Gastrocnemius medialis (tissue), 4 donors: Measurements from ENCODE around the gene PRDM7. TPM values are rescaled to one million over a fixed set of nuclear protein-coding genes. Genes with fewer than 3 reads are reported as not detected.

Experiments
- ATAC-seq, 2 donors: fragments of 150-250 bp; one replicate each; pipeline ENCODE4 v1.9.1; 2016
- DNase-seq, 2 donors: peaks; one replicate each; pipeline ENCODE4 v3.0.0-alpha.2; 2019
- H3K27ac ChIP-seq, 4 donors: fragments of 200-600 bp; sonication (generic); 1 replicate in 1 of 4; 2 replicates in 3 of 4; pipeline ENCODE4 v1.5.1; 2016 to 2018; ENCODE audit warnings: mild to moderate bottlenecking in 2 of 4, moderate library complexity in 1 of 4
- H3K27me3 ChIP-seq, 3 donors: fragments of 200-600 bp; sonication (generic) in 2 of 3; 1 replicate in 1 of 3; 2 replicates in 2 of 3; pipeline versions ENCODE4 v1.5.1 to v1.6.0; 2016 to 2019; ENCODE audit warnings: mild to moderate bottlenecking in 1 of 3, moderate library complexity in 1 of 3
- H3K36me3 ChIP-seq, 2 donors: fragments of 200-600 bp; sonication (generic) in 1 of 2; one replicate each; pipeline ENCODE4 v1.5.1; 2017 to 2018
- H3K4me1 ChIP-seq, 2 donors: fragments of 200-600 bp; sonication (generic) in 1 of 2; one replicate each; pipeline ENCODE4 v1.5.1; 2016 to 2017; ENCODE audit warnings: mild to moderate bottlenecking in 2 of 2
- H3K4me3 ChIP-seq, 4 donors: fragments of 200-600 bp; sonication (generic) in 3 of 4; 1 replicate in 1 of 4; 2 replicates in 3 of 4; pipeline ENCODE4 v1.5.1; 2016 to 2019; ENCODE audit warnings: mild to moderate bottlenecking in 2 of 4
- H3K9me3 ChIP-seq, 3 donors: fragments of 200-600 bp; sonication (generic) in 2 of 3; 1 replicate in 1 of 3; 2 replicates in 2 of 3; pipeline ENCODE4 v1.5.1; 2016 to 2019
- POLR2A ChIP-seq, 2 donors: fragments of 450-650 bp; IDR thresholded peaks; one replicate each; pipeline ENCODE4 v1.6.1; 2017; ENCODE audit warnings: antibody characterized with exemption in 2 of 2, mild to moderate bottlenecking in 2 of 2, moderate library complexity in 2 of 2
- in situ Hi-C, 4 donors: fragments of 200-750 bp; cut with MboI; loops; one replicate each; pipeline versions ENCODE4 v1.15.0 to v1.8.0; 2017; ENCODE audit warnings: low sequenced_read_pairs in 4 of 4
- intact Hi-C: fragments of 100-400 bp; cut with DNase I; formaldehyde crosslinking; loops from one replicate; pipeline ENCODE4 v1.15.1; 2023; ENCODE audit warnings: low total_unique reads
- total RNA-seq, 4 donors: library from RNA; depleted of rRNA; stranded (reverse); fragments of >200 nt; gene quantifications; one replicate each; pipeline versions ENCODE4 v1.1.0 to v1.2.3, GENCODE V29; 2016
- TF ChIP-seq, protein P1 (sequence below), 5 experiments: fragments of 450-650 bp in 3 of 5; fragments of 200-600 bp in 2 of 5; sonication (generic) in 2 of 5; IDR thresholded peaks in 4 of 5; conservative IDR thresholded peaks in 1 of 5; 1 replicate in 4 of 5; 2 replicates in 1 of 5; pipeline ENCODE4 v1.5.1; 2016 to 2019; ENCODE audit warnings: antibody characterized with exemption in 5 of 5, mild to moderate bottlenecking in 3 of 5, moderate library complexity in 3 of 5

Gene PRDM7
- total RNA-seq, 4 donors from 2014 or later: not detected

GRCh38 chr16:90048347-90048722 is 28.8 kb downstream of the PRDM7 start:
- Histone ChIP-seq H3K4me3 (no peak overlapping the region), H3K27ac (no peak overlapping the region), H3K36me3 (no peaks in the 10 kb centered on the region), H3K27me3 (peaks cover 0 to 10% (median 8%) of the 10 kb centered on the region in 3 donors), H3K9me3 (no peaks in the 10 kb centered on the region), H3K4me1 (peaks cover 7 to 11% of the 10 kb centered on the region in 2 donors)
- in situ Hi-C loops: no loop called here
- ATAC-seq (no peak), DNase-seq (no peak)
- TF ChIP-seq POLR2A (IDR thresholded peaks at IDR 0.05): no peak
- intact Hi-C loops: no loop called here

DNA sequence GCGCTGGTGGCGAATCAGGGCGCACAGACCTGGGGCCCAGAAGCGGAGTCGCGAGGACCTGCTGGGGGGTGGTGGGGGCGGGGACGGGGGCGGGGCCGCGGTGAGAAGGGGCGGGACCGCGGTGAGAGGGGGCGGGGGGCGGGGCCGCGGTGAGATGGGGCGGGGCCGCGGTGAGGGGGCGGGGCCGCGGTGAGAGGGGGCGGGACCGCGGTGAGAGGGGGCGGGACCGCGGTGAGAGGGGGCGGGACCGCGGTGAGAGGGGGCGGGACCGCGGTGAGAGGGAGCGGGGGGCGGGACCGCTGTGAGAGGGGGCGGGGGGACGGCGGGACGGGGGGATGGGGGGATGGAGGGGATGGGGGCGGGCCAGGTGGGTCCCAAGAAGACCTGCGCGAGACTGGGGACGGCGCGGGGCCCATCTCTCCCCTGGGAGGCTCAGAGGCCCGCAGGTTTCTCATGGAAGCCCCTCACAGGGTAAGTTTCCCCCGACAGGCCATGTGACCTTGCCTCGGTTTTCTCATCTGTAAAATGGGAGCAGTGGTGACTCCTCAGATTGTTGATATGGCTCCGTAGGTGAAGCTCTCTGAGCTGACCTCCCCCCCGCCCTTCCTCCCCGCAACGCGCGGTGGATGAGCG is 29.3 kb downstream of the PRDM7 start:
- H3K4me1 ChIP-seq: peaks cover 7 to 11% of the 10 kb centered on the region in 2 donors
- no peak overlapping the region for H3K27ac ChIP-seq
- ATAC-seq (peak in 1 of 2 donors; percentile 41), DNase-seq (no peak)
- in situ Hi-C loops: no loop called here
- H3K4me3 ChIP-seq: peak overlapping the region; percentile 56 to 77 (median 63)
- no peak for TF ChIP-seq POLR2A (IDR thresholded peaks at IDR 0.05)
- TF ChIP-seq, protein P1, sequence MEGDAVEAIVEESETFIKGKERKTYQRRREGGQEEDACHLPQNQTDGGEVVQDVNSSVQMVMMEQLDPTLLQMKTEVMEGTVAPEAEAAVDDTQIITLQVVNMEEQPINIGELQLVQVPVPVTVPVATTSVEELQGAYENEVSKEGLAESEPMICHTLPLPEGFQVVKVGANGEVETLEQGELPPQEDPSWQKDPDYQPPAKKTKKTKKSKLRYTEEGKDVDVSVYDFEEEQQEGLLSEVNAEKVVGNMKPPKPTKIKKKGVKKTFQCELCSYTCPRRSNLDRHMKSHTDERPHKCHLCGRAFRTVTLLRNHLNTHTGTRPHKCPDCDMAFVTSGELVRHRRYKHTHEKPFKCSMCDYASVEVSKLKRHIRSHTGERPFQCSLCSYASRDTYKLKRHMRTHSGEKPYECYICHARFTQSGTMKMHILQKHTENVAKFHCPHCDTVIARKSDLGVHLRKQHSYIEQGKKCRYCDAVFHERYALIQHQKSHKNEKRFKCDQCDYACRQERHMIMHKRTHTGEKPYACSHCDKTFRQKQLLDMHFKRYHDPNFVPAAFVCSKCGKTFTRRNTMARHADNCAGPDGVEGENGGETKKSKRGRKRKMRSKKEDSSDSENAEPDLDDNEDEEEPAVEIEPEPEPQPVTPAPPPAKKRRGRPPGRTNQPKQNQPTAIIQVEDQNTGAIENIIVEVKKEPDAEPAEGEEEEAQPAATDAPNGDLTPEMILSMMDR (IDR thresholded peaks at IDR 0.05 in 4 of 5, conservative IDR thresholded peaks at IDR 0.05 in 1 of 5): no peak
- peaks cover 0 to 10% (median 8%) of the 10 kb centered on the region in 3 donors for H3K27me3 ChIP-seq
- H3K9me3 ChIP-seq: no peaks in the 10 kb centered on the region
- intact Hi-C loops: no loop called here
- H3K36me3 ChIP-seq: peaks cover 0 to under 1% of the 10 kb centered on the region in 2 donors

- peaks cover 0 to 7% of the 10 kb centered on the region in 2 donors for H3K36me3 ChIP-seq
- ATAC-seq (peak; percentile 40 to 57), DNase-seq (peak; percentile 32 to 56)
- peak overlapping the region; percentile 56 to 77 (median 63) for H3K4me3 ChIP-seq
- peaks cover 0 to 10% (median 8%) of the 10 kb centered on the region in 3 donors for H3K27me3 ChIP-seq
- H3K9me3 ChIP-seq: no peaks in the 10 kb centered on the region
- TF ChIP-seq, protein P1 (IDR thresholded peaks at IDR 0.05 in 4 of 5, conservative IDR thresholded peaks at IDR 0.05 in 1 of 5): no peak
- TF ChIP-seq POLR2A (IDR thresholded peaks at IDR 0.05): peak; percentile 19 to 31
- peaks cover 7 to 11% of the 10 kb centered on the region in 2 donors for H3K4me1 ChIP-seq
- in situ Hi-C loops: no loop called here
- H3K27ac ChIP-seq: peak overlapping the region in 1 of 4 donors; percentile 56
- intact Hi-C loops: no loop called here
Observed at GRCh38 chr16:90046971-90047713, 30.0 kb downstream of the PRDM7 start.

DNA sequence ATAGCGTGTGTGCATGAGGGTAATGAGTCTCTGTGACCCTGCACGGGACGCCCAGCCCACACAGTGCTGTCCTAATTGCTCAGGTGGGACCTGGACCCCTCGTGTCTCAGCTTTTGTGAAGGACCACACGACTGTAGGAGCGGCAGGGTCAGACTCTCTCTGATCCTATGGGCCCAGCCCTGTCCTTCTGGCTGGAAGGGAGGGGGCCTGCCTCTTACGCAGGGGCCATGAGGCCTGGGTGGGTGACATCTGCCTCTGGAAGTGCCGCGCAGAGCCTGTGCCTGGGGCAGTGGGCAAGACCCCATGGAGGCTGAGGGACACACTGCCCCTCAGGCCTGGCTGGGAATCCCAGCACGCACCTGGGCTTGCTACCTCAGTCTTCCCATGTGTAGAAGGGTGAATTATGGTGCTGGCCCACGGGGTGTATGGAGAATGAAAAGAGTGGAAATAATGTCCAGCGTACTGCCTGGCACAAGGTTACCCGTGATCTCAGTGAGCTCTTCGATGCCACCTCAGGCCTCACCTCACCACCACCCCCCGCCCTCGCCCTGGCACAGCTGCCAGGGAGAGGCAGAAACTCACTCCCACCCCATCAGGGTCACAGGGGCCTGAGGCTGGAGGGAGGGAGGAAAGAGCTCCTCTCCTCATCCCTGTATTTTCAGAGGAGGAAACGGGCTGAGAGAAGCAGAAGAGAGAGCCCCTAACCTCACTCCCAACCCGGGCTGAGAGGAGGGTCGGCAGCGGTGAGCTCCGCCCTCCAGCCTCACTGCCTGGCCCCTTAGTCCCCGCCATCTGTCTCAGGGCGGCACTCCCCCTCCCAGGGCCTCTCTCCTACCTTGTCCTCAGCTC is 30.8 kb downstream of the PRDM7 start:
- Histone ChIP-seq H3K4me1 (peaks cover 7 to 11% of the 10 kb centered on the region in 2 donors), H3K4me3 (peak overlapping the region; percentile 56 to 77 (median 63)), H3K27ac (peak overlapping the region in 1 of 4 donors; percentile 56), H3K9me3 (no peaks in the 10 kb centered on the region), H3K36me3 (peaks cover 0 to 8% of the 10 kb centered on the region in 2 donors), H3K27me3 (peaks cover 0 to 10% (median 8%) of the 10 kb centered on the region in 3 donors)
- in situ Hi-C loops (no loop called here), intact Hi-C loops (no loop called here)
- DNase-seq (no peak), ATAC-seq (peak in 1 of 2 donors; percentile 13)
- TF ChIP-seq, protein P1 (IDR thresholded peaks at IDR 0.05 in 4 of 5, conservative IDR thresholded peaks at IDR 0.05 in 1 of 5): no peak
- no peak for TF ChIP-seq POLR2A (IDR thresholded peaks at IDR 0.05)
